NOMO-1 (cell line): ENCODE results near the gene OR6S1.
"Not testable (repeated sequence)": the region's sequence is repeated elsewhere in the genome, so short reads cannot be mapped to it uniquely, and the experiment has no call there.

Experiments used
- DNase-seq, 2 experiments: peaks; one replicate each; lab custom pipeline; 2025; ENCODE audit not compliant: unreplicated experiment in 2 of 2; lab: John Stamatoyannopoulos, UW

The OR6S1 gene

DNA sequence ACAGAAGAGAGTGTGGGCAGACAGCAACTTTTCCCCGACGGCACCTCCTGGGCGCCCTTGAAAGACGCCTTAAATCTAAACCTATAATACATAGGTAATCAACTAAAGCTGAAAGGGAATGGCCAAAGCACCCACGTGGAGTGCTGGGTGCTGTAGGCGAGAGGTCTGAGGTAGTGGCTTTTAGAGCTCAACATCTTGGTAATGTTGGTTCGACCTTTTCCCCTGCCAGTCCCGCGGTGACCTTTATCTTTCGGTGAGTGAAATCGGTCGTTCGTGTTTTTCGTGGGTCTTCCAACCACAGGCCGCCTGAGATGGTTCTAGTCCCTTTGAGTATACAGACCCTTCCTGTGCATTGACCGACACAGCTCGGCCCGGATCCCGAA, 9.1 kb downstream of the OR6S1 start:
- DNase-seq, result peak; percentile 11 to 46

DNA sequence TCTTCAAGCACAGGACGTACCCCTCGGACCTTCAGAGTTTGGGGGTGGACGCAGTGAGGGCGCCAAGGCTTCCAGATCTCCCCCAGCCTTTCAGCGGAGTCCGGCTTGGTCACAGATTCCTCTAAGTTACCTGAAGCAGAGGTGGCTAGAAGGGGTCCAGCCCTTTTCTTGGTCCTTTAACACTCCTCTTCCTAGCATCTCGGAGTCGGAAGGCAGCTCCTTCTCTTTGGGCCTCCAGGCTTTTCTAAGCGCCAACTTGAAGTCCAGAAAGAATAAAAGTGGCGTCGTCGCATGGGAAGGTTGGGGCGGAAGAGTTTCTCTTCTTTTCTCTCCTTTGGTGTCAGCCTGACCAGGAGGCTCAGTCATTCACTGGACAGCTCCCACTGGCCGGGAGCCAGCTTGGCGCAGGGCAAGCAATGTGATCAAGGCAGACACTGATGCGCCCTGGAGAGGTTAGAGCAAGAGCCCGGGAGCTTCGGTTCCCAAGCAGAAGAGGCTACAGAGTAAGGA, 9.6 kb downstream of the OR6S1 start:
- DNase-seq, result no peak

DNA sequence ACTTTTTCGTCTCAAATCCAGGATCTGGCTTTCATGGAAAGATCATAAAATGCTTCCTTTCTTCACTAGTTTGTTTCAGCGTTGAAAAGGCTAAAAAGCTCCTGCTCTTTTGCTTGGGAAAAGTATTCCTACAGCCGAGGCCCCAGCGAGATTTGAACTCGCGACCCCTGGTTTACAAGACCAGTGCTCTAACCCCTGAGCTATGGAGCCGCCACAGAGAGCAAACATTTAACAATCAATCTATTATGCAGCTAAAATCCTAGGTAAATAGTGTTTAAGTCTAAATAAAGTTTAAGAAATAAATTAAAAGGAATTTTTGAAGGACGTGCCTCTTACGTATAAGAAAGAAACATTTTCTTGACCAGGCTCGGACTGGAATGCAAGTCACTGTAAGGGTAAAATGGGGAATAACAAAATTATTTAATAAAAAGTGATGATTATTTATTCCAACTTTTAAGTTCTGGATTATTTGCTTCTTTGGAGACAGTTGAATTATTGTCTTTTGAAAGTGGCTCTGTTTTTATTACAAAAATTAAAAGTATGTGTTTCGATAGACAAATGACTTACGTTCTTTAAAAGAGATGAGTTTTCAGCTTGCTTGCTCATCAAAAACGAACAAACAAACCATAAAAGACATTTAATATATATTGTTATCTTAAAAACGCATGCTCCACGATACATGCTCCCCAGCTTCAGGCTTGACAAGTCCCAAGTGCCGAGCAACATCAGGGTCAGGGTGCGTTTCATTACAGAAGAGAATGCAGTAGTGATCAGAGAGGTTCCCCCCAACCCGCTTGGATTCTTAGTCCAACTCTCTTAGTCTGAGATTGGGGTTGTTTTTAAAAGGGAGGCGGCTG, 10.2 kb downstream of the OR6S1 start:
- DNase-seq, result peak; percentile 18 to 40

DNA sequence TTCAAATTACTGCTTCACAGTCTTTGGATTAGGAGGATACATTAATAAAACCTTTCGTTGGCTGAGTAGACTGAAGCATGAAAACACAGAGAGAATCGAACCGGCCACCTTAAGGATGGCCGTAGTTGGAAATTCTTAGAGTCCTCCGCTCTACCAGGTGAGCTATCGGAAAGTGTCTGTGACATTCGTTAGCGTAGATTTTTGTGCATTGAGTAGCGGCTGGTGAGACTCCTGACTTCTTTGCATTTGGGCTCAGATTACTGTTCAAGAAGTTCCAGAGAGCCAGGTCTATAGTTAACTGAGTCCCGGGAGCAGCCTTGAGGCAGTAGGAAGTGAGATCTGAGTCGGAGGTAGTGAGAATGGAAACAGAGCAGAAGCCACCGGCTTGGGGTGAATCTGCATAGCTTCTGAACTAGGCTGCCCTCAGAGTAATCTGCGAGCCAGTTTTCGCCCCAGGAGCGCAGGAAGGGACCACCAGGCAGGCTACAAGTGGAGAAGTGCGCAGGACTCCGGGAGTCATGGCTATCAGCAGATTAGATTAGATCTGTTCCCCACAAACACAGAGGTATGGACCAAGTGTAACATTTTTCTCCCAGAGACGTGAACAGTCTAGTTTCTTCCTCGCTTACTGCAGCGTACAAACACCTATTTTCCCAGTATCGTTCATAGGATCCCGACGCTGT, 11.0 kb downstream of the OR6S1 start:
- DNase-seq, result peak in 1 of 2 experiments; percentile 43

DNA sequence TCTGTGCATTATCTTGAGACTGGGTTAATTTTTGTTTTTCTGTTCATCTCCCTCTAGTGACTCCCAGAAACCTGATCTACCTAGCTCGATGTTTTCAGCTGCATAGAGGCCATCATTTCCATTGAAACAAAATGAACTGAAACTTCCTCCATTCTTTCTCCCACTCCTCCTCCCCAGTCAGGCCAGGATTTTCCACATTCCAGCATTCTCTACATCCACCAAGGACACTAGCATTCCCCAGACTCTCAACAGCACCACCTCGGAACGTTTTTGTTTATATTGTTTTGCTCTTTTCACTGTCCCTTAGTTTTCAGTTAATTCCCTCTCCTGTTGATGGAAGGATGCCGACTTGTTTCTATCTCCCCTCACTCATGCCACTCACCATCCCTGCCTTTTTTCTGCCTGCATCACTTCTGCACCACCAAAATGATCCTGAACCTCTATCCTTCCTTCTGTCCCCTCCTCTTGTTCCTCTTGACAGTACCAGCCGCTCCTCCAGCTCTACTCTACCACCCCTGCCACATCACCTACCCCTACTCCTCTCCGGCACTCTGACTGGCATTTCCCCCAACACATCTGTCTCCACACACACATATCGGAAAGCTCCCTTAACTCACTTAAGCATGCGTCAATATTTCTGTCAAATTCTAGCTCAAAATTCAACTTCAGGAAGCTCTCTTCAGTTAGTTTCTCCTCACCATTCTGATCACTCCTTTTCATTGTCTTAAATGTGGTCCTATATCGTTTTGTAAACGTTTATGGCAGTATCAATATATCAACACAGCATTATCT, 13.2 kb downstream of the OR6S1 start:
- DNase-seq, result no peak

DNA sequence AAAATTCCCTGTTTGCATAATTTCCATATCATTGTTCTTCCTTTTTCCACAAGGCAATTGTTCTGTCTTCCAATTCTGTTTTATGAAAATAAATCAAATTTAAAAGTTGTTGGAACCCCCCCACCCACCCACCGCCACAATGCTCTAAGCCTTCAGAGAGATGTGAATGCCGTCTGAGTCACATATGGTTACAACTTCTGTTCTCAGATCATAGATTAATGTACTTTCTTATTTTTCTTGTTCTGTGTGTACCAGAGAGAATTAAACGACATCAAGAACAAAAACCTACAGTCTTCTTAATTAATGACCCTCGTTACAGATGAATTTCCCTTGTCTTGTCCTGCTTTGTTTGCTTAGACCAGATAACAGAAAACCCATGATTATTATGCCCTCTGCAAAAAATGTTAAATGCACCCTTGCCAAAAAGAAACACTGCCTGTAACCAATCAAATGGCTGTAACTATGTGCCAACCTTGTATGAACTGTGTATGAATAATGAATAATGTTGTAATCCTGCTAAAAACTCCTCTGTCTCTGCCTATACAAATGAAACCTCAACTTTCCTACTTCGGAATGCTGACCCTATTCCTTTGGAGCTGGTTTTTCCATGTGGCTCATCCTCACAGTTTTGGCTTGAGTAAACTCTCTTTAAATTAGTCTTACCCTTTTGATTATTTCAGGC, 14.0 kb downstream of the OR6S1 start:
- DNase-seq, result no peak

DNA sequence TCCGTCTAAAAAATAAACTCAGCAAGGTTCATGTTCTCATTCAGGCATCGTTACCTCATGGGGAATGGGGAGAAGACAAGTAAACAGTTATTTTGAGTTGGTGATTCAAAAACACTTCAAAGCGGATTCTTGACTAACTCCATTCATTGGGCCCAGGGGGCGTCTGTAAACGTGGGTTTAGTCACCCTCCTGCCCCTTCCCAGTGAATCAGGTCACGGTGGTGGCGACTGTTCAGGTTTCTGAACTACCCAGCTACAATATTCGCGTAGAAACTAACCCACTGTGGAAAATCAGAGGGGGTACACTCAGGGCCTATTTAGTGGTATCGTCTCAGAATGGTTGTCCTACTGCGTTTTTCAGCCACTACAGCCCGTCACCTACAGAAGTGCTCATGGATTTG, 15.2 kb downstream of the OR6S1 start:
- no peak for DNase-seq

DNA sequence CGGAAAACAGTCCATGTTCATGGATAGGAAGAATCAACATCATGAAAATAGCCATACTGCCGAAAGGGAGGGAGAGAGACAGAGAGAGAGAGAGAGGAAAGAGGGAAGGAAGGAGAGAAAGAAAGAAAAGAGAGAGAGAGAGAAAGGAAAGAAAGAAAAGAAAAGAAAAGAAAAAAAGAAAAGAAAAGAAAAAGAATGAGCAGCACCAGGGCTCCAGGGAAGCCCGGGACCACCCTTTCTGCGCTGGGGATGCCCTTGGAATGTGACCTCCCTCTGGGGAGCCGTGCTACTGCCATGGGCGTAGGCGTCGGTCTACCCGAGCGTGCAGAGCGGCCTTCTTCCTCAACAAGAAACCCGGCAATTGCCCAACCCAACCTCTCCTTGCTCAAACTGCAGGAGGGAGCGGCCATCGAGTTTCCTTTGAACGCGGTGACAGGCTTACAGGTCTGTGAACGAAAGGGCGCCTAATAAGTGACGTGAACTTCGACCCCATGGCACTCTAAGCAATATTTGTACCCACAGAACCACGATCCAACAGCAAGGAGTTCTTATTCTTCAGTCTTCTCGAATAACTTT, 16.9 kb downstream of the OR6S1 start:
- DNase-seq, result peak; percentile 73 to 86

DNA sequence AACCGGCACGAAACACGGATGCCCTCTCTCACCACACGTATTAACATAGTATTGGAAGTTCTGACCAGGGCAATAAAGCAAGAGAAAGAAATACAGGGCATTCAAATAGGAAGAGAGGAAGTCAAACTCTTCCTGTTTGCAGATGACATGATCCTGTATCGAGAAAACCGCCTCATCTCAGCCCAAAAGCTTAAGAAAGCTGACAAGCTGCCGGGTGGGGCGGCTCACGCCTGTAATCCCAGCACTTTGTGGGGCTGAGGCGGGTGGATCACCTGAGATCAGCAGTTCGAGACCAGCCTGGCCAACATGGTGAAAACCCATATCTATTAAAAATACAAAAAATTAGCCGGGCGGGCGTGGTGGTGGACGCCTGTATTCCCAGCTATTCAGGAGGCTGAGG, 17.7 kb downstream of the OR6S1 start:
- DNase-seq, result peak; percentile 29 to 38

DNA sequence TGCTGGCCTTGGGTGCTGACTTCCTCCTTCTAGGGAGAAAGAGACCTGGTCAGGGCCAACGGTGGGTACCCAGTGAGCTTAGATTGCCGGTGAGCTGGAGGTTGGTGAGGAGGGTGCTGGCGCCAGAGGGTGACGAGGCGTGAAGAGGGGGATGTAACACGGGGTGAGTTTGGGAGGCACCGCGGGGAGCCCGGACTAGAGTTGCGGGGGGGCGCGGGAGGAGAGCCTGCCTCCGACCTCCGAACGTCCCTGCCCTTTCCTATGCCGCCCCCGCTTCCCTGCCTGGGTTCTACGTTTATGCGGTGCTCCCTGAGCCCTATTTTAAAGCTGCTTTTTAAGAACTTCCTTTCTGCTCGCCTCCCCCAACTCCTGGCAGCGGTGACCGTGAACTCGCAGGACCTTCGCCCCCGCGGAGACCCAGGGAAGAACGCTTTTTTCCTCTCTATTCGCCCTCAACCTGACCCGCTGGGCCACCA, 18.6 kb downstream of the OR6S1 start:
- no peak for DNase-seq

DNA sequence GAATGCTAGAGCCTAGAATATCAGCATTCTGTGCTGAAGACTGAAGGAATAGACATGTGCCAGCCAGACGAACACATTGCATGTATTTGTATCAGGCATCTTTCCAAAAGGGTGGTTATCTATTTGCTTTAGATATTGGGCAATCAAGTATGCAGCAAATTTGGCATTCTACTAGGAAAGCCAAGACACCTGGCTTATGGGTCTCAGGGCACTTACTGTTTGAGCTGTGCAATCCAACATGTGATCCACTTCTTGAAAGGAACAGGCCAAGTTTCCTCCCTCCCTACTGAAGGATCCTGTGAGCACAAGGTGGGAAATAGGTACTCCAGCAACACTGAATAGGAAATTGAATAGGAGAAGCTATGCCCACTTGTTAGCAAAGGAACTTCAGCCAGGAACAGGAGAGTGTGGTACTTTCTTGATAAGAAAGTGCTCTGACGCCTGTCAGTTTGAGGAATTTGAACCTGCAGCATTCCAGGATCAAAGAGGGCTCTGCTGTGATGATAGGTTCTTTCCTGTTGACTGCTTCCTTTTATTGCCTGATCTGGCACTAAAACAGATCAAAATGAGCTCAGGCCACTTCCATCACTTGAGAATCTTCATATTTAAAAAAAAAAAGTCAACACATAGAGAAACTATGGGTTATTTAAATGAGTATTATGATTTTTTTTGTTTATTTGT, 20.6 kb downstream of the OR6S1 start:
- DNase-seq, result no peak

DNA sequence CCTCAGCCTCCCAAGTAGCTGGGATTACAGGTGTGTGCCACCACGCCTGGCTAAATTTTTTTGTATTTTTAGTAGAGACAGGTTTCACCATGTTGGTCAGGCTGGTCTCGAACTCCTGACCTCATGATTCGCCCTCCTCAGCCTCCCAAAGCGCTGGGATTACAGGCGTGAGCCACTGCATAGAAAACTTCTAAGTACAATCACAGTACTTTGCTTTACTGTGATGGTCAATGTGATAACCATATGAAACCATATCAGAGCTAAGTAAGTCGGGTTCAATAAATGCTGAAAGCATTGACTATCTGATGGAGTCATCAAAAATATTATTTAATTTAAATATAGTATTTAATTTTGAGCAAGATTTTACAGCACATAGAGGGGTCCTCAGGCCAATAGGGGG, 21.8 kb downstream of the OR6S1 start:
- DNase-seq, result not testable (repeated sequence)

DNA sequence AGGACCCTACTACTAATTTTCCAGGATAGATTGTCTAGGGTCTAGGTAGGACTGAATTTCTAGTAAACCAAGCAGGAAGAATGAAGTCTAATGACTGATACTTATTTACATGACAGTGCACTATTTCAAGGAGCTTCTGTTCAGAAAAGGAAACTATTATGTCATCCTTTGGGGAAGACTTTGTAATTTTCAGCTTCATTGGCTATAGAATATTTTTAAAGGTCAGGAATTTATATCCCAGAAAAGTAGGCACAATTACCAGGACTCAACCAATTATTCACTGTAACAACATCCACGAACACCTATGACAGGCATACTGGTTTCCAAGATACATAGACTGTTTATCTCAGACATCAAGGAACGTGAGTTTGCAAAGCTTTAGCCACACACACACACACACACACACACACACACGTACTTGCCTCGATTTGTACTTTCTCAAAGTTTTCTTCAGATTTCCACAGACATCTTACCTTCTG, 23.2 kb downstream of the OR6S1 start:
- DNase-seq, result peak in 1 of 2 experiments; percentile 76

DNA sequence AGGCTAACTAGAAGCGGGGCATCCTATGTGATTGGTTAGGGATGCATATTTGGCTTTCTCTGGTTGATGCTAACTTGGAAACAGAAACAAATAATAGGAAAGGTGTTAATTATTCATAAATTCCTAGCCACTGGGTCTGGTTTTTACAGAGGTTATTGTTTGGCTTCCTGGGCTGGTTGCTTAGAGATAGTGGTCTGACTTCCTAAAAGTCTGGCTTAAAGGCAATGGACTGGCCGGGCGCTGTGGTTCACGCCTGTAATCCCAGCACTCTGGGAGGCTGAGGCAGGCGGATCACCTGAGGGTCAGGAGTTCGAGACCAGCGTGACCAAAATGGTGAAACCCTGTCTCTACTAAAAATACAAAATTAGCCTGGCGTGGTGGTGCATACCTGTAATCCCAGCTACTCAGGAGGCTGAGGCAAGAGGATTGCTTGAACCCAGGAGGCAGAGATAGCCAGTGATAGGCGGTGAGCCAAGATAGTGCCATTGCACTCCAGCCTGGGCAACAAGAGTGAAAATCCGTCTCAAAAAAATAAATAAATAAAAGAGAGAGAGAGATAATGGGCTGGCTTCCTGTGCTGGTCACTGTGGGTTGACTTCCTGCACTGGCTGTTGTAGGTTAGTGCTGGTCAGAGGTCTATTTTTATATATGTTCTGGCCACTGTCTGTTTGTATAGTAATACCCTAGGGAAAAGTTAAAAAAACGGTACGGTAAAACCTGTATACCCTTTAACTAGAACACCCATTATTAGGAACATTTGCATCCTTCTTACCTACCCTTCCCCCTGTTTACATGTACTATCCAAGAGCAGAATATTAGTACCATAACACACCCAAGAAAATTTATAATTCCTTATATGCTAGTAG, 24.1 kb downstream of the OR6S1 start:
- no peak for DNase-seq

DNA sequence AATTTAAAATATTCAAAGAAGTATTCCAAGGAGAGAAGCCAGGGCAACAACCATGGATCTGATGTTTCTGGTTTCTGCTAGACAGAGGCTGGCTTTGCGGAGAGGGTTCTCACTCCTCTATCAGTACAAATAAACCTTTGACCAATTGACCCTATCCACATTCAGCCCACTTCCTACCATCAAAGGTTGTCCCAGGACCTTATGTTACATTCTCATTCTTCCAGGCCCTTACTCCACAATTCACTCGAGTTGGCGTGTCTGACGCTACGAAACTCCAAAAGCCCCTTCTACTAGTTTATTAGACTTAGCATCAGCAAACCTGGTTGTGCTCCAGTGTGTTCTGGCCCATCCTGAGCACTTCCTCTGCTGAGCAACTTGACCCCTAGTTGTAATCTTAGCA, 25.5 kb downstream of the OR6S1 start:
- no peak for DNase-seq

DNA sequence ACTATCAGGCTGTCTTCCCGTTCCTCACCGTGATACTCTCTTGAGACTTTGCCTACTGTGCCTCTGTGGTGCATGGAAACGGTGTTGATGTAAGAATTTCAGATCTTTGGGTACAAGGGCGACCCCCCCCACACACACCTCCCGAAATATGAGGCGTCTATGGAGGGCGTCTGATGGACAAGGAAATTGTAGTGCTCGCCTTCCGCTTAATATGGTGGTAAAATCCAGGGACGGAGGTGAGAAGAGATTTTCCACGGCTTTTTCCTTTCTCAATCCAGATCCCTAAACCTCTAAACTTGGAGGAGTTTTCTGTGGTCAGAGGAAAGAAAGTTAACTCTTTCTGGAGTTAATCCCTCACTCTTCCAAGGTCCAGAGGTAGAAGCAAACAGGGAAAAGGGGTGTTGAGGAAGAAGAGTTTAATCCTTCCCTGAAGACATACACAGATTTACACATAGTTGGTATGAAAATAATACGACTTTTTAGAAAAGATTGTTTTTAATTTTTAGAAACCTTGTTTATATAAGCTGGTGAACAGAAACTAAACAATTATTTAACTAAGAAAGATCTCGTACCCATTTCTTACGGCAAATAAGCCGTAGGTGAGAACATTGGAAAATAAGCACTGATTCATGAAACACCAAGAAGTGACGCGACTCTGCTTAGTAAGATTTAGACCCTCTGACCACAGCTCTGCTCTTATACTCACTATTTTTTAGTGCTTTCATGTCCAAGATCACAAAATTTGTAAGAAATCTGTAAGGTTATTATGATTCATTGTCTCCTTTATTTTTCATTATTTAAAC, 27.3 kb downstream of the OR6S1 start:
- peak in 1 of 2 experiments; percentile 27 for DNase-seq
